ENCODE results near the gene LDLR. TPM values are rescaled to one million over a fixed set of nuclear protein-coding genes. Genes with fewer than 3 reads are reported as not detected.

LDLR gene
- polyA plus RNA-seq (2013, experiment 1 of 2) = 180 TPM
- 159 TPM for polyA plus RNA-seq (2013, experiment 2 of 2)

DNA sequence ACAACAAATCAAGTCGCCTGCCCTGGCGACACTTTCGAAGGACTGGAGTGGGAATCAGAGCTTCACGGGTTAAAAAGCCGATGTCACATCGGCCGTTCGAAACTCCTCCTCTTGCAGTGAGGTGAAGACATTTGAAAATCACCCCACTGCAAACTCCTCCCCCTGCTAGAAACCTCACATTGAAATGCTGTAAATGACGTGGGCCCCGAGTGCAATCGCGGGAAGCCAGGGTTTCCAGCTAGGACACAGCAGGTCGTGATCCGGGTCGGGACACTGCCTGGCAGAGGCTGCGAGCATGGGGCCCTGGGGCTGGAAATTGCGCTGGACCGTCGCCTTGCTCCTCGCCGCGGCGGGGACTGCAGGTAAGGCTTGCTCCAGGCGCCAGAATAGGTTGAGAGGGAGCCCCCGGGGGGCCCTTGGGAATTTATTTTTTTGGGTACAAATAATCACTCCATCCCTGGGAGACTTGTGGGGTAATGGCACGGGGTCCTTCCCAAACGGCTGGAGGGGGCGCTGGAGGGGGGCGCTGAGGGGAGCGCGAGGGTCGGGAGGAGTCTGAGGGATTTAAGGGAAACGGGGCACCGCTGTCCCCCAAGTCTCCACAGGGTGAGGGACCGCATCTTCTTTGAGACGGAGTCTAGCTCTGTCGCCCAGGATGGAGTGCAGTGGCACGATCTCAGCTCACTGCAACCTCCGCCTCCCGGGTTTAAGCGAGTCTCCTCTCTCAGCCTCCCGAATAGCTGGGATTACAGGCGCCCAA, at the start of gene LDLR:
TSS of gene LDLR (plus strand) at position 210 of the 760 bp plus-strand sequence. CDS start at position 296, 86 bp downstream.
- peaks cover 41% of the 10 kb centered on the region for H3K36me3 ChIP-seq (ENCODE audit: control insufficient read depth, insufficient read depth, low read length)

GRCh38 chr19:11041194-11041593, 48.1 kb upstream of the LDLR start:
- Histone ChIP-seq H3K4me1 (ENCODE audit: control insufficient read depth, insufficient read depth, low read length, poor library complexity, severe bottlenecking) (no peaks in the 10 kb centered on the region), H3K36me3 (ENCODE audit: control insufficient read depth, insufficient read depth, low read length) (peaks cover 95% of the 10 kb centered on the region), H3K27ac (ENCODE audit: low read depth, low read length, severe bottlenecking) (no peak overlapping the region), H3K9me3 (ENCODE audit: control insufficient read depth, low read length) (no peaks in the 10 kb centered on the region), H3K4me3 (ENCODE audit: extremely low read depth, insufficient read depth, low read length, poor library complexity, severe bottlenecking) (no peak overlapping the region)
- WGBS, 2 experiments (ENCODE audit: insufficient coverage in 2 of 2) = 96 to 97% methylated on average over 11 to 26 of the region's 33 CpGs

More for the DNA sequence above, at the start of gene LDLR:
- peak within 1 kb of the TSS; percentile 98 for H3K27ac ChIP-seq (ENCODE audit: low read depth, low read length, severe bottlenecking)
- H3K9me3 ChIP-seq (ENCODE audit: control insufficient read depth, low read length) = no peaks in the 10 kb centered on the region
- 0% methylated on average over 33 to 35 of the region's 43 CpGs for WGBS, 2 experiments (ENCODE audit: insufficient coverage in 2 of 2)
- H3K4me1 ChIP-seq (ENCODE audit: control insufficient read depth, insufficient read depth, low read length, poor library complexity, severe bottlenecking) = peaks cover 34% of the 10 kb centered on the region
- H3K4me3 ChIP-seq (ENCODE audit: extremely low read depth, insufficient read depth, low read length, poor library complexity, severe bottlenecking) = peak within 1 kb of the TSS; percentile 99

GRCh38 chr19:11041966-11042627, 47.2 kb upstream of the LDLR start:
- Histone ChIP-seq H3K4me1 (ENCODE audit: control insufficient read depth, insufficient read depth, low read length, poor library complexity, severe bottlenecking) (no peaks in the 10 kb centered on the region), H3K4me3 (ENCODE audit: extremely low read depth, insufficient read depth, low read length, poor library complexity, severe bottlenecking) (no peak overlapping the region), H3K36me3 (ENCODE audit: control insufficient read depth, insufficient read depth, low read length) (peaks cover 95% of the 10 kb centered on the region), H3K27ac (ENCODE audit: low read depth, low read length, severe bottlenecking) (no peak overlapping the region), H3K9me3 (ENCODE audit: control insufficient read depth, low read length) (no peaks in the 10 kb centered on the region)
- 98 to 99% methylated on average over 6 of the region's 13 CpGs for WGBS, 2 experiments (ENCODE audit: insufficient coverage in 2 of 2)

- no peaks in the 10 kb centered on the region for H3K4me1 ChIP-seq (ENCODE audit: control insufficient read depth, insufficient read depth, low read length, poor library complexity, severe bottlenecking)
- H3K36me3 ChIP-seq (ENCODE audit: control insufficient read depth, insufficient read depth, low read length) = peaks cover 93% of the 10 kb centered on the region
- no peaks in the 10 kb centered on the region for H3K9me3 ChIP-seq (ENCODE audit: control insufficient read depth, low read length)
- H3K4me3 ChIP-seq (ENCODE audit: extremely low read depth, insufficient read depth, low read length, poor library complexity, severe bottlenecking) = no peak overlapping the region
- H3K27ac ChIP-seq (ENCODE audit: low read depth, low read length, severe bottlenecking) = no peak overlapping the region
- WGBS, 2 experiments (ENCODE audit: insufficient coverage in 2 of 2) = 96 to 99% methylated on average over 10 of the region's 10 CpGs
Observed at GRCh38 chr19:11044431-11044830, 44.8 kb upstream of the LDLR start.

DNA sequence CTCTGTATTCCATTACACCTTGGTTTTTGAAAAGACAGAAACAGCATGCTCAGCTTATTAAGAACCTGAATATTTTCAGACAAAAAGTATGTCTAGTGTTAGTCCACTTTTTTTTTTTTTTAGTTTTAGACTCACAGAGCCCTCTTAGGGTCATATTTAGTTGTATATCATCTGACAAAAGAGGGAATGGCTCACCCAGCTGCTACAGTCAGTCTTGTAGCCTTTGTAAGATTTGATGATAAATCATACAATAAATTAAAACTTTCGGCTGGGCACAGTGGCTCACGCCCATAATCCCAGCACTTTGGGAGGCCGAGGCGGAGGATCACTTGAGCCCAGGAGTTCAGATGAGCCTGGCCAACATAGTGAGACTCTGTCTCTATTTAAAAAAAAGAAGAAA, 43.7 kb upstream of the LDLR start:
- WGBS, 2 experiments (ENCODE audit: insufficient coverage in 2 of 2) = 100% methylated on average over 4 of the region's 4 CpGs
- no peaks in the 10 kb centered on the region for H3K4me1 ChIP-seq (ENCODE audit: control insufficient read depth, insufficient read depth, low read length, poor library complexity, severe bottlenecking)
- no peaks in the 10 kb centered on the region for H3K9me3 ChIP-seq (ENCODE audit: control insufficient read depth, low read length)
- no peak overlapping the region for H3K4me3 ChIP-seq (ENCODE audit: extremely low read depth, insufficient read depth, low read length, poor library complexity, severe bottlenecking)
- no peak overlapping the region for H3K27ac ChIP-seq (ENCODE audit: low read depth, low read length, severe bottlenecking)
- H3K36me3 ChIP-seq (ENCODE audit: control insufficient read depth, insufficient read depth, low read length) = peaks cover 97% of the 10 kb centered on the region

GRCh38 chr19:11046605-11047354, 42.5 kb upstream of the LDLR start:
- H3K9me3 ChIP-seq (ENCODE audit: control insufficient read depth, low read length) = no peaks in the 10 kb centered on the region
- H3K36me3 ChIP-seq (ENCODE audit: control insufficient read depth, insufficient read depth, low read length) = peaks cover 90% of the 10 kb centered on the region
- no peak overlapping the region for H3K4me3 ChIP-seq (ENCODE audit: extremely low read depth, insufficient read depth, low read length, poor library complexity, severe bottlenecking)
- WGBS, 2 experiments (ENCODE audit: insufficient coverage in 2 of 2) = 96% methylated on average over 9 to 14 of the region's 14 CpGs
- H3K27ac ChIP-seq (ENCODE audit: low read depth, low read length, severe bottlenecking) = no peak overlapping the region
- no peaks in the 10 kb centered on the region for H3K4me1 ChIP-seq (ENCODE audit: control insufficient read depth, insufficient read depth, low read length, poor library complexity, severe bottlenecking)

DNA sequence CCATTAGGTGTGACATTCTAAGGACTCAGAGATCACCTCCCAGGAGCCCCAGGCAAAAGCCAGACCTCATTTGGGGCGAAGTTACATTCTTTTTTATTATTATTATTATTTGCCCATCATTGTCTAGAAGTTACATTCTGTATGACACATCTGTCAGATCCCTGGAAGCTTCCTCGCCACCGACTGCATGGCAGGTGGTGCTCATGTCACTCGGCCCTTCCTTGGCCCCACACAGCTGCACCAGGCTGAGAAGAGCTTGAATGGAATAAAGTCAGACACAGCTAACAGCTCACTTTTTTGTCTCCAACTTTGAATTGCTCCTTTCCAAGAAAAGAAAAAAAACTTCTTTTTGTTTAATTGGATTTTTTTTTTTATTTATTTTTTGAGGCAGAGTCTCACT, 41.4 kb upstream of the LDLR start:
- H3K36me3 ChIP-seq (ENCODE audit: control insufficient read depth, insufficient read depth, low read length) = peaks cover 90% of the 10 kb centered on the region
- no peaks in the 10 kb centered on the region for H3K9me3 ChIP-seq (ENCODE audit: control insufficient read depth, low read length)
- H3K4me1 ChIP-seq (ENCODE audit: control insufficient read depth, insufficient read depth, low read length, poor library complexity, severe bottlenecking) = no peaks in the 10 kb centered on the region
- WGBS, 2 experiments (ENCODE audit: insufficient coverage in 2 of 2) = 100% methylated on average over 3 of the region's 4 CpGs
- no peak overlapping the region for H3K4me3 ChIP-seq (ENCODE audit: extremely low read depth, insufficient read depth, low read length, poor library complexity, severe bottlenecking)
- no peak overlapping the region for H3K27ac ChIP-seq (ENCODE audit: low read depth, low read length, severe bottlenecking)

GRCh38 chr19:11050323-11051114, 38.7 kb upstream of the LDLR start:
- no peak overlapping the region for H3K27ac ChIP-seq (ENCODE audit: low read depth, low read length, severe bottlenecking)

DNA sequence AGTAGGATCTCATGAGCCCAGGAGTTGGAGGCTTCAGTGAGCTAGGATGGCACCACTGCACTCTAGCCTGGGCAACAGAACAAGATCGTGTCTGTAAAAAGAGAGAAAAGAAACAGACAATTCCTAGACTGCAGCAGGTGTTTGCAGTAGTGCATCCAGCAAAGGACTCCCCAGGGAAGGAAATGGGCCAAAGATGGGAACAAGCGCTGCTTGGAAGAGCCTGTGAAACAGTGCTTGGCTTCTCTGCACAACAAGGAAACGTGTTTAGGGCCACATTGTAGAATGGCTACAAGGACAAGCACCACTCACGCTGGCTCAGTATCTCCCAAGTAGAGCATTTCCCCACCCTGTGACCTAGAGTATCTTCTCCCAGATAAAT, 35.5 kb upstream of the LDLR start:
- H3K27ac ChIP-seq (ENCODE audit: low read depth, low read length, severe bottlenecking) = no peak overlapping the region
- H3K4me1 ChIP-seq (ENCODE audit: control insufficient read depth, insufficient read depth, low read length, poor library complexity, severe bottlenecking) = no peaks in the 10 kb centered on the region
- H3K9me3 ChIP-seq (ENCODE audit: control insufficient read depth, low read length) = no peaks in the 10 kb centered on the region
- H3K4me3 ChIP-seq (ENCODE audit: extremely low read depth, insufficient read depth, low read length, poor library complexity, severe bottlenecking) = no peak overlapping the region
- H3K36me3 ChIP-seq (ENCODE audit: control insufficient read depth, insufficient read depth, low read length) = peaks cover 82% of the 10 kb centered on the region
- 94 to 100% methylated on average over 4 of the region's 4 CpGs for WGBS, 2 experiments (ENCODE audit: insufficient coverage in 2 of 2)

More at GRCh38 chr19:11050323-11051114, 38.7 kb upstream of the LDLR start:
- Histone ChIP-seq H3K36me3 (ENCODE audit: control insufficient read depth, insufficient read depth, low read length) (peaks cover 87% of the 10 kb centered on the region), H3K9me3 (ENCODE audit: control insufficient read depth, low read length) (no peaks in the 10 kb centered on the region), H3K4me1 (ENCODE audit: control insufficient read depth, insufficient read depth, low read length, poor library complexity, severe bottlenecking) (no peaks in the 10 kb centered on the region), H3K4me3 (ENCODE audit: extremely low read depth, insufficient read depth, low read length, poor library complexity, severe bottlenecking) (no peak overlapping the region)
- WGBS, 2 experiments (ENCODE audit: insufficient coverage in 2 of 2) = 94% methylated on average over 8 to 9 of the region's 9 CpGs

DNA sequence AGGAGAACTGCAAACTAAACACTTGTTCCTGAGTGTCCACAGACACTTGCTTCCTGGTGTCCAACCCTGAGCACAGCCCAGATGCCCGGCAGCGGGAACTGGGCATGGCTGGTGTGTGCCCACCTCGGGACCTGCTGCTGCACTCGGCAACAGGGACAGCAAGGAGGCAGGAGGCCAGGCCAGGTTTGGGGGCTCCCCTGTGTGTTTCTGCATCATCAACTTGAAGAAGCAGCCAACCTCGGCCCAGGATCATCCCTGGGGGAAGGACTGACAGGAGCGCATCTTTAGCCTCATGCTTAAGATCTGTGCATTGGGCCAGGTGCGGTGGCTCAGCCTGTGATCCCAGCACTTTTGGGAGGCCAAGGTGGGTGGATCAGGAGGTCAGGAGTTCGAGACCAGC, 35.1 kb upstream of the LDLR start:
- WGBS, 2 experiments (ENCODE audit: insufficient coverage in 2 of 2) = 82 to 86% methylated on average over 6 to 7 of the region's 8 CpGs
- Histone ChIP-seq H3K27ac (ENCODE audit: low read depth, low read length, severe bottlenecking) (no peak overlapping the region), H3K4me3 (ENCODE audit: extremely low read depth, insufficient read depth, low read length, poor library complexity, severe bottlenecking) (no peak overlapping the region), H3K36me3 (ENCODE audit: control insufficient read depth, insufficient read depth, low read length) (peaks cover 82% of the 10 kb centered on the region), H3K4me1 (ENCODE audit: control insufficient read depth, insufficient read depth, low read length, poor library complexity, severe bottlenecking) (no peaks in the 10 kb centered on the region), H3K9me3 (ENCODE audit: control insufficient read depth, low read length) (no peaks in the 10 kb centered on the region)
